GM06990 (cell line): ENCODE results near the gene STOX1.

Experiments used
- DNase-seq: peaks from one replicate; pipeline ENCODE4 v3.0.0-alpha.2; 2011; ENCODE audit not compliant: insufficient read length; ENCODE audit errors: extremely low read depth
- H3K27me3 ChIP-seq: replicated peaks from 2 replicates; pipeline ENCODE4 v1.6.0; 2011; ENCODE audit warnings: low read length; ENCODE audit not compliant: control insufficient read depth, insufficient read depth
- H3K36me3 ChIP-seq: 2 replicates; pipeline ENCODE4 v1.5.1; 2011; ENCODE audit warnings: low read length; ENCODE audit not compliant: control insufficient read depth, insufficient read depth
- H3K4me3 ChIP-seq: replicated peaks from 2 replicates; pipeline ENCODE4 v1.5.1; 2011; ENCODE audit warnings: low read depth, mild to moderate bottlenecking, control low read depth, low read length
- CTCF ChIP-seq: IDR thresholded peaks from 2 replicates; pipeline ENCODE4 v1.5.1; 2011; ENCODE audit warnings: low read length, control low read depth, mild to moderate bottlenecking, inconsistent platforms; ENCODE audit not compliant: insufficient read depth, poor library complexity, severe bottlenecking

Gene STOX1

DNA sequence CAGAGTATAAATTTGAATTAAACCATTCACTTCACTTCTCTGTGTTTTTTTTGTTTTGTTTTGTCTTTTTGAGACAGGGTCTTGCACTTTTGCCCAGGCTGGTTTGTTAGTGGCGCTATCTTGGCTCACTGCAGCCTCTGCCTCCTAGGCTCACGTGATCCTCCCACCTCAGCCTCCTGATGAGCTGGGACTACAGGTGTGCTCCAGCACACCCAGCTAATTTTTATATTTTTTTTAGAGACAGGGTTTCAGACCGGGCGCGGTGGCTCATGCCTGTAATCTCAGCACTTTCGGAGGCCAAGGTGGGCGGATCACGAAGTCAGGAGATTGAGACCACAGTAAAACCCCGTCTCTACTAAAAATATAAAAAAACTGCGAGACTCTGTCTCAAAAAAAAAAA is 36.9 kb upstream of the STOX1 start:
- no peak for TF ChIP-seq CTCF
- Histone ChIP-seq H3K4me3 (no peak overlapping the region), H3K36me3 (peaks cover 3% of the 10 kb centered on the region), H3K27me3 (no peaks in the 10 kb centered on the region)
- DNase-seq: no peak

- no peak for DNase-seq
- peaks cover 3% of the 10 kb centered on the region for H3K36me3 ChIP-seq
- no peak overlapping the region for H3K4me3 ChIP-seq
- no peaks in the 10 kb centered on the region for H3K27me3 ChIP-seq
- no peak for TF ChIP-seq CTCF
These were observed 35.2 kb upstream of the STOX1 start for GRCh38 chr10:68792115-68792514.

DNA sequence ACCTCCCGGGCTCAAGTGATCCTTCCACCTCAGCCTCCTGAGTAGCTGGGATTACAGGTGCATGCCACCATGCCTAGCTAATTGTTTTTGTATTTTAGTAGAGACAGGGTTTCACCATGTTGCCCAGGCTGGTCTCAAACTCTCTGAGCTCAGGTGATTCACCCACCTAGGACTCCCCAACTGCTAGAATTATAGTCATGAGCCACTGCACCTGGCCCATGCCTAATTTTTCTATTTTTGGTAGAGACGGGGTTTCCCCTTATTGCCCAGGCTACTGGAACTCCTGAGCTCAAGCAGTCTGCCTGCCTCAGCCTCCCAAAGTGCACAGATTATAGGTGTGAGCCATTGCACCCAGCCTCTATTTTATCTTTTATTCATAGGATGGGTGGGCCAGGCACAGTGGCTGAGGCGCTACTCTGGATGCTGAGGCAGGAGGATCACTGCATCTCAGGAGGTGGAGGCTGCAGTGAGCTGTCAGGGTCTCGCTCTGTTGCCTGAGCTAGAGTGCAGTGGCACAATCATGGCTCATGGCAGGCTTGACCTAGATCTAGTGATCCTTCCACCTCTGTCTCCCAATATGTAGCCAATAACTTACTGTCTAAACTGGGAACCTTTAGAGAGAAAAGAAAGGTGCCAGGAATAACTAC is 31.3 kb upstream of the STOX1 start:
- no peak for TF ChIP-seq CTCF
- DNase-seq: no peak
- Histone ChIP-seq H3K27me3 (no peaks in the 10 kb centered on the region), H3K4me3 (no peak overlapping the region), H3K36me3 (no peaks in the 10 kb centered on the region; the same call in 1 of the 2 replicates)

GRCh38 chr10:68796605-68797004 is 30.7 kb upstream of the STOX1 start:
- Histone ChIP-seq H3K27me3 (no peaks in the 10 kb centered on the region), H3K4me3 (no peak overlapping the region), H3K36me3 (no peaks in the 10 kb centered on the region; the same call in 1 of the 2 replicates)
- TF ChIP-seq CTCF: no peak
- no peak for DNase-seq

DNA sequence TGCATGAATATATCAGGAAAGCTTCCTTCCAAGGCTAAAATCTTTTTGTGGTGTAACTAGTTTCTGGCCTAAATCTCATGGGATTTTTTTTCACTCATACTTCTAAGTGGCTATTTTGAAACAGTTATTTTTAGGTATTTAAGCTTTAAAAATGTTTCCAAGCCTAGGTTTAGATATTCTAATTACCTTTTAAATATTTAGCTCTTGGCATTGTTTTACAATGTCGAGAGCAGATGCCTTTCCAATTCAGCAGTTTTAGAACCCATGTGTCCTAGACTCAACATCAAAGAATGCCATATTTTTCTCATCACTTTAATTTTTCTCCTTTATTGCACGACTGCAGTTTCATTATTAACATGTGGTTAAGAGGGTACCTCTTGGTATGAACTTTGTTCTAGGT is 27.1 kb upstream of the STOX1 start:
- no peak for DNase-seq

More for the DNA sequence above, 27.1 kb upstream of the STOX1 start:
- Histone ChIP-seq H3K4me3 (no peak overlapping the region), H3K36me3 (no peaks in the 10 kb centered on the region; the same call in 1 of the 2 replicates), H3K27me3 (no peaks in the 10 kb centered on the region)
- no peak for TF ChIP-seq CTCF
